A673 (cell line): ENCODE data around the gene CST4.

Source experiments
- CTCF ChIP-seq: fragments of 300-800, 200-600 bp; sonication (generic); conservative IDR thresholded peaks from 2 replicates; pipeline ENCODE4 v1.5.1; 2017; ENCODE audit warnings: low read depth, mild to moderate bottlenecking, antibody characterized with exemption, low read length, moderate library complexity, mixed read lengths
- EZH2 ChIP-seq: fragments of 200-600 bp; sonication (generic); IDR thresholded peaks from 2 replicates; pipeline ENCODE4 v1.6.1; 2017; ENCODE audit warnings: borderline replicate concordance, low read depth, mild to moderate bottlenecking, mixed read lengths, antibody characterized with exemption, low read length; ENCODE audit not compliant: poor library complexity, severe bottlenecking

GRCh38 chr20:23669866-23670265 is 19.0 kb downstream of the CST4 start:
- TF ChIP-seq CTCF (no peak), EZH2 (no peak)
